HCT116 (cell line): ENCODE measurements around the gene FAM20C. TPM values are rescaled to one million over a fixed set of nuclear protein-coding genes. Genes with fewer than 3 reads are reported as not detected.
"Not testable (repeated sequence)": the region's sequence is repeated elsewhere in the genome, so short reads cannot be mapped to it uniquely, and the experiment has no call there.

Source experiments
- ATAC-seq: fragments of 200-7000 bp; cut with Tn5 transposase; 2 replicates; pipeline ENCODE4 v1.9.1; 2020; ENCODE audit warnings: mild to moderate bottlenecking, moderate library complexity
- BruUV-seq: library from RNA; stranded (reverse); fragments of 400-500 nt; replicated peaks from 2 replicates; lab custom pipeline; 2021; lab: Mats Ljungman, UMichigan
- CTCF ChIA-PET: fragments of 300-600 bp; sonication (Branson Sonifier 250); formaldehyde crosslinking; loops from one replicate; lab custom pipeline; 2021; ENCODE audit warnings: antibody characterized with exemption; lab: Charles Lee
- POLR2A ChIA-PET: fragments of 300-600, 350-600 bp; sonication (Branson Sonifier 250); formaldehyde crosslinking; loops from one replicate; lab custom pipeline; 2021; ENCODE audit warnings: antibody characterized with exemption; lab: Charles Lee
- RAD21 ChIA-PET, 2 experiments: fragments of 300-600 bp; sonication (Branson Sonifier 250); formaldehyde crosslinking; loops; one replicate each; lab custom pipeline; 2023; ENCODE audit warnings: low total read pairs in 2 of 2; ENCODE audit not compliant: uncharacterized antibody in 2 of 2, unreplicated experiment in 2 of 2, low non-redundant PET in 1 of 2; lab: Charles Lee
- DNase-seq: peaks from one replicate; pipeline ENCODE4 v3.0.0-alpha.2; 2010; ENCODE audit warnings: low read depth, low spot score
- H2AFZ ChIP-seq: fragments of 200-600 bp; shearing (Covaris generic), sonication (generic); 2 replicates; pipeline ENCODE4 v1.6.1; 2017; ENCODE audit warnings: low read depth, mixed run types, mixed read lengths, antibody characterized with exemption, low read length; ENCODE audit not compliant: poor library complexity, severe bottlenecking
- H3K27ac ChIP-seq: 2 replicates; pipeline ENCODE4 v1.5.1; 2012; ENCODE audit warnings: low read depth, low read length
- H3K27me3 ChIP-seq: fragments of 200-600 bp; sonication (generic); 2 replicates; pipeline ENCODE4 v1.6.1; 2016; ENCODE audit warnings: mixed run types, low read length, mixed read lengths; ENCODE audit not compliant: insufficient read depth
- H3K36me3 ChIP-seq, 2 experiments: fragments of 200-500 bp in 1 of 2; fragments of 200-600 bp in 1 of 2; sonication (Bioruptor generic) in 1 of 2; sonication (generic) in 1 of 2; 2 replicates each; pipeline versions ENCODE4 v1.5.1 to v1.6.1; 2014 to 2016; ENCODE audit warnings: low read length in 2 of 2, inconsistent platforms in 1 of 2, mixed read lengths in 1 of 2, mixed run types in 1 of 2; ENCODE audit not compliant: insufficient read depth in 2 of 2, control insufficient read depth in 1 of 2
- H3K4me1 ChIP-seq, 2 experiments: fragments of 200-600 bp in 1 of 2; sonication (generic) in 1 of 2; 2 replicates each; pipeline versions ENCODE4 v1.5.1 to v1.6.1; 2012 to 2017; ENCODE audit warnings: low read length in 2 of 2, inconsistent platforms in 1 of 2, mild to moderate bottlenecking in 1 of 2, mixed read lengths in 1 of 2, mixed run types in 1 of 2, moderate library complexity in 1 of 2; ENCODE audit not compliant: insufficient read depth in 2 of 2, control insufficient read depth in 1 of 2
- H3K4me2 ChIP-seq: fragments of 200-600 bp; sonication (generic); 2 replicates; pipeline ENCODE4 v1.6.1; 2017; ENCODE audit warnings: mixed run types, low read length, mixed read lengths
- H3K4me3 ChIP-seq, 2 experiments: fragments of 200-600 bp in 1 of 2; sonication (generic) in 1 of 2; replicated peaks in 1 of 2; 2 replicates each; pipeline ENCODE4 v1.5.1; 2011 to 2016; ENCODE audit warnings: low read length in 2 of 2, control low read depth in 1 of 2, low read depth in 1 of 2, mild to moderate bottlenecking in 1 of 2, mixed read lengths in 1 of 2, mixed run types in 1 of 2
- H3K79me2 ChIP-seq: fragments of 200-600 bp; sonication (generic); 2 replicates; pipeline ENCODE4 v1.6.1; 2017; ENCODE audit warnings: mild to moderate bottlenecking, mixed run types, low read length, moderate library complexity, mixed read lengths; ENCODE audit not compliant: insufficient read depth
- H3K9ac ChIP-seq: fragments of 200-600 bp; sonication (generic); 2 replicates; pipeline ENCODE4 v1.6.1; 2016; ENCODE audit warnings: low read length, mixed read lengths
- H3K9me2 ChIP-seq: fragments of 200-600 bp; sonication (generic), shearing (Covaris generic); 2 replicates; pipeline ENCODE4 v1.6.1; 2017; ENCODE audit warnings: mixed run types, mild to moderate bottlenecking, moderate library complexity; ENCODE audit not compliant: insufficient read depth
- H3K9me3 ChIP-seq, 2 experiments: fragments of 200-500 bp in 1 of 2; fragments of 200-600 bp in 1 of 2; sonication (Bioruptor generic) in 1 of 2; sonication (generic) in 1 of 2; 2 replicates each; pipeline ENCODE4 v1.6.1; 2014 to 2017; ENCODE audit warnings: low read length in 2 of 2, mixed read lengths in 2 of 2, inconsistent platforms in 1 of 2, low read depth in 1 of 2, mild to moderate bottlenecking in 1 of 2, mixed run types in 1 of 2, moderate library complexity in 1 of 2; ENCODE audit not compliant: control insufficient read depth in 1 of 2, insufficient read depth in 1 of 2
- H4K20me1 ChIP-seq: fragments of 200-600 bp; sonication (generic), shearing (Covaris generic); 2 replicates; pipeline ENCODE4 v1.6.1; 2017; ENCODE audit warnings: mixed run types, mild to moderate bottlenecking, moderate library complexity; ENCODE audit not compliant: insufficient read depth
- ATF3 ChIP-seq: IDR thresholded peaks from 2 replicates; pipeline ENCODE4 v1.6.1; 2012
- CEBPB ChIP-seq: IDR thresholded peaks from 2 replicates; pipeline ENCODE4 v1.6.1; 2012; ENCODE audit warnings: low read depth
- EGR1 ChIP-seq: IDR thresholded peaks from 2 replicates; pipeline ENCODE4 v1.6.1; 2012; ENCODE audit warnings: low read depth
- ELF1 ChIP-seq: IDR thresholded peaks from 2 replicates; pipeline ENCODE4 v1.6.1; 2012; ENCODE audit warnings: low read depth, borderline replicate concordance
- JUND ChIP-seq: IDR thresholded peaks from 2 replicates; pipeline ENCODE4 v1.6.1; 2012
- RAD21 ChIP-seq: IDR thresholded peaks from 2 replicates; pipeline ENCODE4 v1.6.1; 2012; ENCODE audit warnings: low read depth, mild to moderate bottlenecking
- SIN3A ChIP-seq: IDR thresholded peaks from 2 replicates; pipeline ENCODE4 v1.6.1; 2012; ENCODE audit warnings: low read depth
- SP1 ChIP-seq: IDR thresholded peaks from 2 replicates; pipeline ENCODE4 v1.6.1; 2012; ENCODE audit warnings: low read depth
- ZFX ChIP-seq: fragments of 450-650 bp; IDR thresholded peaks from 2 replicates; pipeline ENCODE4 v1.6.1; 2017
- ZNF274 ChIP-seq: fragments of 200-500 bp; sonication (Bioruptor generic); IDR thresholded peaks from 2 replicates; pipeline ENCODE4 v1.6.1; 2014; ENCODE audit warnings: mild to moderate bottlenecking, low read depth, low read length, inconsistent platforms
- intact Hi-C: fragments of 100-400 bp; cut with micrococcal nuclease; formaldehyde crosslinking; loops from 2 replicates; pipeline ENCODE4 v1.10.0; 2022
- total RNA-seq: library from RNA; stranded (reverse); gene quantifications from one replicate; pipeline ENCODE4 v1.2.1, GENCODE V29; 2021; ENCODE audit not compliant: unreplicated experiment

FAM20C gene
- total RNA-seq, 1 experiment from 2014 or later = 27.1 TPM

- BruUV-seq, POLR2A ChIA-PET, H3K4me2 ChIP-seq, H3K9me2 ChIP-seq, CTCF ChIA-PET, H2AFZ ChIP-seq, H4K20me1 ChIP-seq, ATAC-seq, H3K9me3 ChIP-seq, DNase-seq, H3K4me1 ChIP-seq, RAD21 ChIA-PET, H3K27me3 ChIP-seq, H3K27ac ChIP-seq, H3K36me3 ChIP-seq, H3K79me2 ChIP-seq, H3K9ac ChIP-seq, intact Hi-C loops, H3K4me3 ChIP-seq: not testable (repeated sequence)
These were observed 50.6 kb downstream of the FAM20C start for GRCh38 chr7:242826-243579.

- H3K4me2 ChIP-seq, DNase-seq, BruUV-seq, RAD21 ChIA-PET, H3K27ac ChIP-seq, H3K27me3 ChIP-seq, H4K20me1 ChIP-seq, POLR2A ChIA-PET, H3K36me3 ChIP-seq, H3K9me3 ChIP-seq, H3K4me3 ChIP-seq, H3K4me1 ChIP-seq, intact Hi-C loops, ATAC-seq, H2AFZ ChIP-seq, H3K79me2 ChIP-seq, CTCF ChIA-PET, H3K9ac ChIP-seq, H3K9me2 ChIP-seq: not testable (repeated sequence)
These were observed 51.2 kb downstream of the FAM20C start for GRCh38 chr7:243580-243978.

GRCh38 chr7:244974-245373, 52.6 kb downstream of the FAM20C start:
- Histone ChIP-seq H3K9ac (no peak overlapping the region), H3K36me3 (no peaks in the 10 kb centered on the region; a peak in 1 of 4 replicates), H3K79me2 (no peaks in the 10 kb centered on the region), H3K4me2 (no peak overlapping the region), H3K27me3 (no peaks in the 10 kb centered on the region), H2AFZ (no peak overlapping the region), H3K4me1 (no peaks in the 10 kb centered on the region), H3K9me3 (no peaks in the 10 kb centered on the region), H4K20me1 (no peaks in the 10 kb centered on the region), H3K9me2 (no peaks in the 10 kb centered on the region), H3K4me3 (no peak overlapping the region), H3K27ac (no peak overlapping the region)
- intact Hi-C loops = no loop called here
- no TSS peak for BruUV-seq
- CTCF ChIA-PET = no interaction called here
- RAD21 ChIA-PET = no interaction called here
- TF ChIP-seq JUND = no peak
- TF ChIP-seq CEBPB = no peak
- no peak for TF ChIP-seq SIN3A
- no peak for TF ChIP-seq RAD21
- no peak for TF ChIP-seq ELF1
- TF ChIP-seq ZNF274 = no peak
- no peak for TF ChIP-seq ATF3
- TF ChIP-seq EGR1 = no peak
- TF ChIP-seq SP1 = no peak
- no peak for TF ChIP-seq ZFX
- ATAC-seq = no peak
- POLR2A ChIA-PET = no interaction called here
- DNase-seq = no peak
